ENCODE measurements around the gene MAMDC4. TPM values are rescaled to one million over a fixed set of nuclear protein-coding genes. Genes with fewer than 3 reads are reported as not detected.

The MAMDC4 gene
- total RNA-seq, 8 experiments from 2014 or later: 1.5 to 10.3 (median 4.7) TPM

- Histone ChIP-seq H3K4me1 (replicated peaks in 1 of 2) (peaks cover 5 to 7% of the 10 kb centered on the region in 2 donors), H3K4me3 (no peak overlapping the region), H3K27ac (no peak overlapping the region)
- 50 to 100% (median 89%) methylated on average over 1 to 9 of the region's 13 CpGs; no CpG with 5 or more reads in 4 of the 10 experiments for WGBS, 10 experiments
- in situ Hi-C loops (cut with MboI; ENCODE audit: low pct_unique_long_range_greater_than_20kb in 2 of 9, low sequenced_read_pairs in 9 of 9, unreplicated experiment in 9 of 9): no loop called here
- no peak for ATAC-seq (replicated peaks in 6 of 8)
Measured at GRCh38 chr9:136890661-136891060, 38.5 kb downstream of the MAMDC4 start.

GRCh38 chr9:136896027-136896426, 43.9 kb downstream of the MAMDC4 start:
- H3K4me3 ChIP-seq: no peak overlapping the region
- no peaks in the 10 kb centered on the region for H3K4me1 ChIP-seq (replicated peaks in 1 of 2)
- WGBS, 10 experiments: 90 to 100% (median 94%) methylated on average over 2 to 6 of the region's 11 CpGs; no CpG with 5 or more reads in 6 of the 10 experiments
- in situ Hi-C loops (cut with MboI; ENCODE audit: low pct_unique_long_range_greater_than_20kb in 2 of 9, low sequenced_read_pairs in 9 of 9, unreplicated experiment in 9 of 9): no loop called here
- no peak overlapping the region for H3K27ac ChIP-seq
- no peak for ATAC-seq (replicated peaks in 6 of 8)

DNA sequence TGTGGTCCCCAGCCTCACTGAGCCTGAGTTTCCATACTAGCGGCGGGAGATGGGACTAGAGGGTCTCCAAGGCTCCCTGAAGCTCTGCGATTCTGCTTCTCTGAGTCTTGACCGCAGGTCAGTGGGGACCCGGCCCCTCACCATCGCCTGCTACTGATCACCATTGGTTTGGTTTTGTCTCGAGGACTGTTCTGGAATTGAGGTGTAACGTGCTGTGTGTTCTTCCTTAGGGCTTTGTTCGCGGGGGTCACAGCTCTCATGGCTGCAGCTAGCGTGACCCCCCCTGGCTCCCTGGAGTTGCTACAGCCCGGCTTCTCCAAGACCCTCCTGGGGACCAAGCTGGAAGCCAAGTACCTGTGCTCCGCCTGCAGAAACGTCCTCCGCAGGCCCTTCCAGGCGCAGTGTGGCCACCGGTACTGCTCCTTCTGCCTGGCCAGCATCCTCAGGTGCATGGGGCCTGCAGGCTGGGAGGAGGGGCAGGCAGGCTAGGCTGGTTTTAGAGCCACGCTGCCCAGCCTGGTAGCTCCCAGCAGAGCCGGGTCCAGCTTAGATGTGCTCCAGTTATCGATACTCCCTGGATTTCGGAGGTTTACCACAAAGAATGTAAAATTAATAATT, 46.4 kb downstream of the MAMDC4 start:
- in situ Hi-C loops (cut with MboI; ENCODE audit: low pct_unique_long_range_greater_than_20kb in 2 of 9, low sequenced_read_pairs in 9 of 9, unreplicated experiment in 9 of 9): no loop called here
- WGBS, 10 experiments: 90 to 100% (median 96%) methylated on average over 1 to 10 of the region's 21 CpGs; no CpG with 5 or more reads in 4 of the 10 experiments
- no peak overlapping the region for H3K4me3 ChIP-seq
- no peak for ATAC-seq (replicated peaks in 6 of 8)
- no peak overlapping the region for H3K27ac ChIP-seq
- H3K4me1 ChIP-seq (replicated peaks in 1 of 2): no peaks in the 10 kb centered on the region

DNA sequence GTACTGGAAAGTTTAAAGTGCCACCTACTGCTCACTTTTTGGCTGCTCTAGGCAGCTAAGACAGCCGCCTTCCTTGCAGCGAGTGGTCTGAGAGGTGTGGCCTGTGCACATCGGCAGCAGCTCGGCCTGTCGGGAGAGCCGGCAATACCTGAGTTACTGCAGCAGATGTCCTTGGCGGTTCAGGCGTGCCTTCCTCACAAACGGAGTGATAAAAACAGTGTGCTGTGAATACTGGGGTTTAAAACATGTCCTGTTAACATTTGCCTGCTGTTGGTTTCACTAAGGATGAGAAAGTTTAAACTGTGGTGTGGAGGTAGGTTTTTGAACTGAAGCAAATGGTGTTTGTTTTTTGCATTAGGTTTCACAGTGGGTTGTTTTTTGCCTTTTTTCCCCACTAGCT, 47.0 kb downstream of the MAMDC4 start:
- H3K27ac ChIP-seq: no peak overlapping the region
- no peak for ATAC-seq (replicated peaks in 6 of 8)
- no peak overlapping the region for H3K4me3 ChIP-seq
- H3K4me1 ChIP-seq (replicated peaks in 1 of 2): no peaks in the 10 kb centered on the region
- in situ Hi-C loops (cut with MboI; ENCODE audit: low pct_unique_long_range_greater_than_20kb in 2 of 9, low sequenced_read_pairs in 9 of 9, unreplicated experiment in 9 of 9): no loop called here
- WGBS, 10 experiments: 69 to 100% (median 84%) methylated on average over 2 to 7 of the region's 9 CpGs; no CpG with 5 or more reads in 4 of the 10 experiments

- 80 to 100% (median 96%) methylated on average over 1 to 6 of the region's 10 CpGs; no CpG with 5 or more reads in 4 of the 10 experiments for WGBS, 10 experiments
- H3K4me3 ChIP-seq: no peak overlapping the region
- no peak for ATAC-seq (replicated peaks in 6 of 8)
- H3K27ac ChIP-seq: no peak overlapping the region
- in situ Hi-C loops (cut with MboI; ENCODE audit: low pct_unique_long_range_greater_than_20kb in 2 of 9, low sequenced_read_pairs in 9 of 9, unreplicated experiment in 9 of 9): no loop called here
- H3K4me1 ChIP-seq (replicated peaks in 1 of 2): no peaks in the 10 kb centered on the region
Measured at GRCh38 chr9:136900556-136900955, 48.4 kb downstream of the MAMDC4 start.

GRCh38 chr9:136900988-136901515, 48.9 kb downstream of the MAMDC4 start:
- no peak overlapping the region for H3K4me3 ChIP-seq
- H3K4me1 ChIP-seq (replicated peaks in 1 of 2): no peaks in the 10 kb centered on the region
- in situ Hi-C loops (cut with MboI; ENCODE audit: low pct_unique_long_range_greater_than_20kb in 2 of 9, low sequenced_read_pairs in 9 of 9, unreplicated experiment in 9 of 9): no loop called here
- no peak for ATAC-seq (replicated peaks in 6 of 8)
- WGBS, 10 experiments: 30 to 100% (median 93%) methylated on average over 1 to 13 of the region's 13 CpGs; no CpG with 5 or more reads in 1 of the 10 experiments
- H3K27ac ChIP-seq: no peak overlapping the region

DNA sequence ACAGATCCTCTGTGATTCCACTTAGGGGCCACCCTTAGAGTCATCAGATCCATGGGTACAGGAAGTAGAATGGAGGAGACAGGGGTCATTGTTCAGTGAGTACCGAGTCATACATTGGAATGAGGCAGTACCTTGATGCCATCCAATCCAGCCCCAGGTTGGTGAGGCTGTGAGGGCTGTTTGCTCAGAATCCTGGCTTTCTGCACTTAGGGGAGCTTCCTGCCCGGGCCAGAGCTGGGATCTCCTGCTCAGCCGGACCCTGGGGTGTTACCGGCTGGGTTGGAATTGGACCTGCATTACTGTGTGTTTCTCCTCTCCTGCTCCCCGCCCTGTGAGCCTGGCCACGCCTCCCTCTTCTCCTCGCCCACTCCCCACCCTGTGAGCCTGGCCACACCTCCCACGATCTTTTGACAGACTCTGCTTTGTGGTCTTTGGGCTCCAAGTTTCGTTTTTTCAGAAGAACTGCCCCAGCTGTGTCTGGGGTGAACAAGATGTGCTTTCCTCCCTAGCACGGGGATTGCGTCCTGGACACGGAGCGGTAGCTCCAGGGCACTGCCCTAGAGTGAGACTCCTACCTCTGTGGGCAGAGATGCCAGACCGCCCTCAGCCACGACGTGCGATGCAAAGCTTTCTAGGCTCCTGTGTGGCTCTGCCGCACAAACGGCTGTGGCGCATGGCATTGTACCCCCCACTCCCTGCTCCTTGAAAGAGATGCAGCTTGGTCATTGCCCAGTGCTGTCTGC, 49.5 kb downstream of the MAMDC4 start:
- 27 to 92% (median 82%) methylated on average over 1 to 7 of the region's 20 CpGs; no CpG with 5 or more reads in 6 of the 10 experiments for WGBS, 10 experiments
- Histone ChIP-seq H3K27ac (no peak overlapping the region), H3K4me1 (replicated peaks in 1 of 2) (no peaks in the 10 kb centered on the region), H3K4me3 (no peak overlapping the region)
- ATAC-seq (replicated peaks in 6 of 8): peak in 4 of 8 experiments; percentile 37 to 56 (median 44)
- in situ Hi-C loops (cut with MboI; ENCODE audit: low pct_unique_long_range_greater_than_20kb in 2 of 9, low sequenced_read_pairs in 9 of 9, unreplicated experiment in 9 of 9): no loop called here

DNA sequence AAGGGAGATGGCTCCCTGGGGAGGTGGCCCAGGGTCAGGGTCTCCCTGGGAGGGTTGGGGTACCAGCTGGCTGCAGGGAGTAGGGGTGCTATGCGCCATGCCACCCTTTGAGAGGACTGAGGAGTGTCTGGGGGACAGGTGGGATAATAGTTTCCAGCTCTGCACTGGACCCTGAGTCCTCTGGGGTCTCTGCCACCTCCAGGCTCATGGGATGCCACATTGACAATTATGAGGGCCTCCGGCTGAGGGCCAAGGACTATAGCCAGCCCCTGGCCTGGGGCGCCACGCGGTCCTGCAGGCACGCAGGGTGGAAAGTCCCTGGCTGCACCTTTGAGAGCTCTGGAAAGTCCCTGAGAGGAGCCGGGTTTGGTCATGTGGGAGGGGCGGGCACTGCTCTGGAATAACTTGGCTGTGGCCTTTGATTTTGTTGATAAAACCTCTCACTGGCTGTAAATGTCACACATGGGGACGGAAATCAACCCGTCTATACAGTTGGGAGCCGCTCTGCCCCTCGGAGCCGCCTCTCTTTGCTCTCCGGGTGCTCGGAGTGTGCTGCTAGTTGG, 50.2 kb downstream of the MAMDC4 start:
- peak in 6 of 8 experiments; percentile 20 to 93 (median 65) for ATAC-seq (replicated peaks in 6 of 8)

DNA sequence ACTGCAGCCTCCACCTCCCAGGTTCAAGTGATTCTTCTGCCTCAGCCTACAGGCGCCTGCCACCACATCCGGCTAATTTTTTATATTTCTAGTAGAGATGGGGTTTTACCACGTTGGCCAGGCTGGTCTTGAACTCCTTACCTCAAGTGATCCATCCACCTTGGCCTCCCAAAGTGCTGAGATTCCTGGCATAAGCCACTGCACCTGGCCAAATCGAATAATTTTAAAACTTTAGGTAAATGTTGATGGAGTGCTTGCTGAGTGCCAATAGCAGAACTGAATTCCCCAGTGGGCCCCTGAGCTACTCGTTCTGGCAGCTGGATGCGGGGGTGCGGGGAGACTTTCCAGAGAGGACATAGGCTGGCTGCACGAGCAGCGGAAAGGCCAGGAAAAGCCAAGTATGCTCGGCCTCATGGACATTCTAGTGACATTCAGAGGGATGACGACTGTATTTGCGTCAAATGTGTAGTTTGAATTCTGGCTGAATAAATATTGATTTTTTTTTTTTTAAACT, 51.0 kb downstream of the MAMDC4 start:
- Histone ChIP-seq H3K27ac (no peak overlapping the region), H3K4me3 (no peak overlapping the region), H3K4me1 (replicated peaks in 1 of 2) (no peaks in the 10 kb centered on the region)
- 86 to 100% (median 93%) methylated on average over 2 to 11 of the region's 12 CpGs; no CpG with 5 or more reads in 2 of the 10 experiments for WGBS, 10 experiments
- in situ Hi-C loops (cut with MboI; ENCODE audit: low pct_unique_long_range_greater_than_20kb in 2 of 9, low sequenced_read_pairs in 9 of 9, unreplicated experiment in 9 of 9): no loop called here
- no peak for ATAC-seq (replicated peaks in 6 of 8)

More for the DNA sequence above, 50.2 kb downstream of the MAMDC4 start:
- 53 to 88% (median 70%) methylated on average over 3 to 11 of the region's 15 CpGs; no CpG with 5 or more reads in 6 of the 10 experiments for WGBS, 10 experiments
- Histone ChIP-seq H3K27ac (no peak overlapping the region), H3K4me1 (replicated peaks in 1 of 2) (no peaks in the 10 kb centered on the region), H3K4me3 (no peak overlapping the region)
- in situ Hi-C loops (cut with MboI; ENCODE audit: low pct_unique_long_range_greater_than_20kb in 2 of 9, low sequenced_read_pairs in 9 of 9, unreplicated experiment in 9 of 9): no loop called here

GRCh38 chr9:136906266-136906665, 54.1 kb downstream of the MAMDC4 start:
- no peak overlapping the region for H3K4me3 ChIP-seq
- WGBS, 10 experiments: 40 to 100% (median 94%) methylated on average over 1 to 3 of the region's 4 CpGs; no CpG with 5 or more reads in 5 of the 10 experiments
- ATAC-seq (replicated peaks in 6 of 8): no peak
- H3K4me1 ChIP-seq (replicated peaks in 1 of 2): no peaks in the 10 kb centered on the region
- in situ Hi-C loops (cut with MboI; ENCODE audit: low pct_unique_long_range_greater_than_20kb in 2 of 9, low sequenced_read_pairs in 9 of 9, unreplicated experiment in 9 of 9): no loop called here
- H3K27ac ChIP-seq: no peak overlapping the region

GRCh38 chr9:136907011-136907914, 55.1 kb downstream of the MAMDC4 start:
- no peaks in the 10 kb centered on the region for H3K4me1 ChIP-seq (replicated peaks in 1 of 2)
- in situ Hi-C loops (cut with MboI; ENCODE audit: low pct_unique_long_range_greater_than_20kb in 2 of 9, low sequenced_read_pairs in 9 of 9, unreplicated experiment in 9 of 9): no loop called here
- H3K4me3 ChIP-seq: no peak overlapping the region
- ATAC-seq (replicated peaks in 6 of 8): no peak
- WGBS, 10 experiments: 91 to 100% (median 97%) methylated on average over 1 to 11 of the region's 29 CpGs; no CpG with 5 or more reads in 4 of the 10 experiments
- no peak overlapping the region for H3K27ac ChIP-seq
